SK-N-SH (cell line): ENCODE data around the gene PDILT. TPM values are rescaled to one million over a fixed set of nuclear protein-coding genes. Genes with fewer than 3 reads are reported as not detected.

Experiments used
- CTCF ChIA-PET: fragments of 300-600, 350-600 bp; formaldehyde crosslinking; extraction: SDS; loops from one replicate; lab custom pipeline; 2021; lab: Yijun Ruan, JAX
- POLR2A ChIA-PET: fragments of 350-600 bp; sonication (Branson Sonifier 250); formaldehyde crosslinking; extraction: SDS; loops from one replicate; lab custom pipeline; 2020; ENCODE audit warnings: antibody characterized with exemption, inconsistent platforms; lab: Yijun Ruan, JAX
- DNase-seq: peaks from one replicate; pipeline ENCODE4 v3.0.0; 2012
- H2AFZ ChIP-seq: fragments of 200-600 bp; sonication (generic); 2 replicates; pipeline ENCODE4 v1.8.1; 2016; ENCODE audit warnings: antibody characterized with exemption, mild to moderate bottlenecking, low read depth
- H3F3A ChIP-seq: fragments of 200-600 bp; sonication (generic); replicated peaks from 2 replicates; pipeline ENCODE3; 2016; ENCODE audit warnings: antibody characterized with exemption, mild to moderate bottlenecking; ENCODE audit not compliant: insufficient read depth
- H3K27ac ChIP-seq, 2 experiments: fragments of 200-500 bp in 1 of 2; fragments of 200-600 bp in 1 of 2; sonication (Bioruptor generic) in 1 of 2; sonication (generic), shearing (Covaris generic) in 1 of 2; 2 replicates each; pipeline versions ENCODE4 v1.5.1 to v1.6.1; 2014 to 2016; ENCODE audit warnings: low read depth in 2 of 2, inconsistent platforms in 1 of 2, low read length in 1 of 2, mild to moderate bottlenecking in 1 of 2, mixed read lengths in 1 of 2
- H3K27me3 ChIP-seq: fragments of 200-600 bp; sonication (generic), shearing (Covaris generic); 2 replicates; pipeline ENCODE4 v1.6.1; 2016; ENCODE audit warnings: mixed run types; ENCODE audit not compliant: insufficient read depth
- H3K36me3 ChIP-seq, 2 experiments: fragments of 200-500 bp in 1 of 2; fragments of 200-600 bp in 1 of 2; sonication (Bioruptor generic) in 1 of 2; sonication (generic) in 1 of 2; replicated peaks in 1 of 2; 2 replicates each; pipeline versions ENCODE3 to v1.5.1; 2014 to 2016; ENCODE audit warnings: low read length in 1 of 2, mild to moderate bottlenecking in 1 of 2; ENCODE audit not compliant: insufficient read depth in 2 of 2, control insufficient read depth in 1 of 2
- H3K4me1 ChIP-seq, 2 experiments: fragments of 200-500 bp in 1 of 2; fragments of 200-600 bp in 1 of 2; sonication (Bioruptor generic) in 1 of 2; sonication (generic), shearing (Covaris generic) in 1 of 2; 2 replicates each; pipeline versions ENCODE4 v1.5.1 to v1.6.1; 2014 to 2016; ENCODE audit warnings: low read depth in 1 of 2, low read length in 1 of 2, mixed run types in 1 of 2; ENCODE audit not compliant: insufficient read depth in 2 of 2, control insufficient read depth in 1 of 2
- H3K4me2 ChIP-seq: fragments of 200-600 bp; sonication (generic), shearing (Covaris generic); 2 replicates; pipeline ENCODE4 v1.6.1; 2017; ENCODE audit warnings: mixed run types
- H3K4me3 ChIP-seq, 2 experiments: fragments of 200-500 bp in 1 of 2; fragments of 200-600 bp in 1 of 2; sonication (Bioruptor generic) in 1 of 2; sonication (generic), shearing (Covaris generic) in 1 of 2; 2 replicates each; pipeline versions ENCODE4 v1.5.1 to v1.8.1; 2014 to 2016; ENCODE audit warnings: low read depth in 2 of 2, inconsistent platforms in 1 of 2, low read length in 1 of 2, mild to moderate bottlenecking in 1 of 2, mixed read lengths in 1 of 2, moderate library complexity in 1 of 2
- H3K79me2 ChIP-seq: fragments of 200-600 bp; sonication (generic); 2 replicates; pipeline ENCODE4 v1.8.1; 2017; ENCODE audit warnings: mild to moderate bottlenecking; ENCODE audit not compliant: insufficient read depth
- H3K9ac ChIP-seq: fragments of 200-600 bp; sonication (generic); 2 replicates; pipeline ENCODE4 v1.6.1; 2017; ENCODE audit warnings: mixed run types
- H3K9me2 ChIP-seq: fragments of 200-600 bp; sonication (generic); 2 replicates; pipeline ENCODE4 v1.6.1; 2017; ENCODE audit warnings: mixed run types
- H3K9me3 ChIP-seq: fragments of 200-600 bp; sonication (generic); 2 replicates; pipeline ENCODE4 v1.6.1; 2017; ENCODE audit warnings: mixed run types, mild to moderate bottlenecking, moderate library complexity
- H4K20me1 ChIP-seq: fragments of 200-600 bp; sonication (generic); 2 replicates; pipeline ENCODE4 v1.6.1; 2017; ENCODE audit warnings: mild to moderate bottlenecking, mixed run types; ENCODE audit not compliant: insufficient read depth
- CTCF ChIP-seq: fragments of 200-600 bp; sonication (generic); IDR thresholded peaks from 2 replicates; pipeline ENCODE4 v1.6.1; 2017; ENCODE audit warnings: antibody characterized with exemption, mild to moderate bottlenecking, moderate library complexity
- FOXJ3 ChIP-seq: sonication (generic); formaldehyde crosslinking; IDR thresholded peaks from 2 replicates; pipeline ENCODE4 v1.5.1; 2020; ENCODE audit warnings: mild to moderate bottlenecking, missing genetic modification reagents
- MAX ChIP-seq: IDR thresholded peaks from 2 replicates; pipeline ENCODE4 v1.4.0; 2012; ENCODE audit warnings: low read depth
- REST ChIP-seq: IDR thresholded peaks from 2 replicates; pipeline ENCODE4 v1.6.1; 2012; ENCODE audit warnings: mild to moderate bottlenecking, low read depth, low read length, moderate library complexity
- TAF1 ChIP-seq: IDR thresholded peaks from 2 replicates; pipeline ENCODE4 v1.6.1; 2012; ENCODE audit warnings: low read depth, mild to moderate bottlenecking, low read length, moderate library complexity, borderline replicate concordance
- USF1 ChIP-seq: IDR thresholded peaks from 2 replicates; pipeline ENCODE4 v1.4.0; 2012; ENCODE audit warnings: low read depth, borderline replicate concordance
- ZBTB33 ChIP-seq: IDR thresholded peaks from 2 replicates; pipeline ENCODE4 v1.4.0; 2012; ENCODE audit warnings: low read depth, borderline replicate concordance
- WGBS: methylation state at CpG from one replicate; pipeline ENCODE4 v1.1.6; 2017; ENCODE audit warnings: low lambda C conversion rate; 5-methylcytosine and 5-hydroxymethylcytosine counted together
- polyA plus RNA-seq, 3 experiments: library from polyadenylated mRNA; depleted of rRNA; stranded (reverse); fragments of >200 nt; gene quantifications; 2 replicates each; pipeline ENCODE4 v1.2.3, GENCODE V29; 2012

Gene PDILT
- polyA plus RNA-seq, 1 of the 3 experiments (the other 2 are of a cell fraction): not detected

GRCh38 chr16:20388854-20389253, 15.7 kb downstream of the PDILT start:
- DNase-seq: no peak
- ChIA-PET POLR2A (no interaction called here), CTCF (interaction anchor here (1.4 to 10.2 kb wide), 2 partner anchors 490 to 805 kb away, joined by 3 to 143 read pairs; no protein-coding TSS in a partner anchor)
- H3K9ac ChIP-seq: no peak overlapping the region
- H4K20me1 ChIP-seq: no peaks in the 10 kb centered on the region
- no peak overlapping the region for H3K4me3 ChIP-seq
- H3K9me3 ChIP-seq: no peaks in the 10 kb centered on the region
- no peaks in the 10 kb centered on the region for H3F3A ChIP-seq
- 0% methylated on average over 1 of the region's 1 CpG for WGBS
- no peak overlapping the region for H3K27ac ChIP-seq
- no peak overlapping the region for H2AFZ ChIP-seq
- no peaks in the 10 kb centered on the region for H3K27me3 ChIP-seq
- no peaks in the 10 kb centered on the region for H3K36me3 ChIP-seq
- TF ChIP-seq USF1 (no peak), FOXJ3 (CRISPR knock-in tag) (no peak), REST (no peak), CTCF (no peak), TAF1 (no peak), ZBTB33 (no peak), MAX (no peak)
- no peaks in the 10 kb centered on the region for H3K9me2 ChIP-seq
- H3K79me2 ChIP-seq: no peaks in the 10 kb centered on the region
- H3K4me2 ChIP-seq: no peak overlapping the region
- H3K4me1 ChIP-seq: no peaks in the 10 kb centered on the region
